Transverse colon (tissue), 4 donors: Measurements from ENCODE around the gene CNTN5. TPM values are rescaled to one million over a fixed set of nuclear protein-coding genes. Genes with fewer than 3 reads are reported as not detected.

Experiments used
- DNase-seq: peaks from one replicate; pipeline ENCODE4 v3.0.0-alpha.2; 2019
- H3K27ac ChIP-seq, 4 donors: fragments of 200-600 bp; sonication (generic); 2 replicates each; pipeline ENCODE4 v1.5.1; 2016 to 2018; ENCODE audit warnings: inconsistent platforms in 4 of 4
- H3K27me3 ChIP-seq: fragments of 200-600 bp; sonication (generic); 2 replicates; pipeline ENCODE4 v1.5.1; 2017; ENCODE audit warnings: inconsistent platforms
- H3K36me3 ChIP-seq, 4 donors: fragments of 200-600 bp; sonication (generic); 2 replicates each; pipeline ENCODE4 v1.5.1; 2017 to 2019; ENCODE audit warnings: inconsistent platforms in 4 of 4
- H3K4me1 ChIP-seq, 4 donors: fragments of 200-600 bp; sonication (generic); 2 replicates each; pipeline ENCODE4 v1.5.1; 2017 to 2020; ENCODE audit warnings: inconsistent platforms in 4 of 4
- H3K4me3 ChIP-seq, 4 donors: fragments of 200-600 bp; sonication (generic); 1 replicate in 1 of 4; 2 replicates in 3 of 4; pipeline versions ENCODE4 v1.5.1 to v1.6.1; 2017 to 2019; ENCODE audit warnings: inconsistent platforms in 4 of 4
- H3K9me3 ChIP-seq, 2 donors: fragments of 200-600 bp; sonication (generic); 2 replicates each; pipeline ENCODE4 v1.5.1; 2017 to 2019; ENCODE audit warnings: inconsistent platforms in 2 of 2
- EP300 ChIP-seq: sonication (generic); formaldehyde crosslinking; IDR thresholded peaks from one replicate; pipeline ENCODE4 v1.6.1; 2017; ENCODE audit warnings: antibody characterized with exemption, low read depth
- POLR2A ChIP-seq: fragments of 450-650 bp; IDR thresholded peaks from one replicate; pipeline ENCODE4 v1.6.1; 2016; ENCODE audit warnings: antibody characterized with exemption, mild to moderate bottlenecking, moderate library complexity
- POLR2AphosphoS5 ChIP-seq, 3 donors: sonication (generic); formaldehyde crosslinking; IDR thresholded peaks; one replicate each; pipeline ENCODE4 v1.6.1; 2016; ENCODE audit warnings: antibody characterized with exemption in 3 of 3
- WGBS, 2 donors: methylation state at CpG; one replicate each; pipeline ENCODE4 v1.1.5; 2018; ENCODE audit warnings: low coverage in 1 of 2; 5-methylcytosine and 5-hydroxymethylcytosine counted together
- in situ Hi-C, 4 donors: fragments of 200-750 bp; cut with MboI; loops; one replicate each; pipeline versions ENCODE4 v1.15.0 to v1.15.1; 2017; ENCODE audit warnings: low sequenced_read_pairs in 3 of 4, low pct_ligation_motif_present in 1 of 4, low pct_unique_long_range_greater_than_20kb in 1 of 4
- intact Hi-C: fragments of 100-400 bp; cut with DNase I; formaldehyde crosslinking; loops from one replicate; pipeline ENCODE4 v1.15.1; 2023; ENCODE audit warnings: low total_unique reads
- total RNA-seq, 4 donors: library from RNA; depleted of rRNA; stranded (reverse); fragments of >200 nt; gene quantifications; one replicate each; pipeline ENCODE4 v1.1.0, GENCODE V29; 2016
- TF ChIP-seq, protein P1 (sequence below), 5 experiments: fragments of 200-600 bp in 3 of 5; fragments of 450-650 bp in 2 of 5; sonication (generic) in 3 of 5; IDR thresholded peaks; 1 replicate in 2 of 5; 2 replicates in 3 of 5; pipeline ENCODE4 v1.5.1; 2016 to 2017; ENCODE audit warnings: antibody characterized with exemption in 5 of 5, inconsistent platforms in 3 of 5, mild to moderate bottlenecking in 2 of 5, moderate library complexity in 1 of 5

Gene CNTN5
- total RNA-seq, 4 donors from 2014 or later, result 0.14 TPM; not detected in 3

DNA sequence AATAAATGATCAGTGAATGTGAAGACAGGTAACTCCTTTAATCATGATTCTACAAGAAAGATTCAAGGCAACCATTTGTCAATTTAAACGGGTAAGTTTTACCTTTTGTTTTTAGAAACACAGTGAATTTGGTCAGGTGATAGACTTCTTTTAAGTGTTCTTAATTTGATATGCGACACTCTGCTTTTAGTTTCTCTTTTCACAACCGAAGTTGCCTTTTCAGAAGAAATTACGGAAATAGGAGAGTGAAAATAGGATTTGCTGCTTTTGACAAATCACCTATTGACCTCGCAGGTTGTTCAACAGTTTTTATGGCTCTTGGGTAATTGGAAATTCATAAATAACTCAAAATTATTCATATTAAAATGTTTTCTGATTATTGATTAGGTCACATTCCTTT, 142.1 kb downstream of the CNTN5 start:
- H3K4me3 ChIP-seq, result no peak overlapping the region
- 76 to 82% methylated on average over 5 of the region's 5 CpGs for WGBS, 2 donors
- no peaks in the 10 kb centered on the region for H3K27me3 ChIP-seq
- intact Hi-C loops, result no loop called here
- H3K9me3 ChIP-seq, result no peaks in the 10 kb centered on the region
- no peak overlapping the region for H3K27ac ChIP-seq
- in situ Hi-C loops, result no loop called here
- H3K36me3 ChIP-seq, result no peaks in the 10 kb centered on the region
- TF ChIP-seq POLR2A (no peak), POLR2AphosphoS5 (IDR thresholded peaks at IDR 0.05) (no peak), EP300 (no peak)
- TF ChIP-seq, protein P1, sequence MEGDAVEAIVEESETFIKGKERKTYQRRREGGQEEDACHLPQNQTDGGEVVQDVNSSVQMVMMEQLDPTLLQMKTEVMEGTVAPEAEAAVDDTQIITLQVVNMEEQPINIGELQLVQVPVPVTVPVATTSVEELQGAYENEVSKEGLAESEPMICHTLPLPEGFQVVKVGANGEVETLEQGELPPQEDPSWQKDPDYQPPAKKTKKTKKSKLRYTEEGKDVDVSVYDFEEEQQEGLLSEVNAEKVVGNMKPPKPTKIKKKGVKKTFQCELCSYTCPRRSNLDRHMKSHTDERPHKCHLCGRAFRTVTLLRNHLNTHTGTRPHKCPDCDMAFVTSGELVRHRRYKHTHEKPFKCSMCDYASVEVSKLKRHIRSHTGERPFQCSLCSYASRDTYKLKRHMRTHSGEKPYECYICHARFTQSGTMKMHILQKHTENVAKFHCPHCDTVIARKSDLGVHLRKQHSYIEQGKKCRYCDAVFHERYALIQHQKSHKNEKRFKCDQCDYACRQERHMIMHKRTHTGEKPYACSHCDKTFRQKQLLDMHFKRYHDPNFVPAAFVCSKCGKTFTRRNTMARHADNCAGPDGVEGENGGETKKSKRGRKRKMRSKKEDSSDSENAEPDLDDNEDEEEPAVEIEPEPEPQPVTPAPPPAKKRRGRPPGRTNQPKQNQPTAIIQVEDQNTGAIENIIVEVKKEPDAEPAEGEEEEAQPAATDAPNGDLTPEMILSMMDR (IDR thresholded peaks at IDR 0.05), result no peak
- DNase-seq, result no peak
- no peaks in the 10 kb centered on the region for H3K4me1 ChIP-seq

DNA sequence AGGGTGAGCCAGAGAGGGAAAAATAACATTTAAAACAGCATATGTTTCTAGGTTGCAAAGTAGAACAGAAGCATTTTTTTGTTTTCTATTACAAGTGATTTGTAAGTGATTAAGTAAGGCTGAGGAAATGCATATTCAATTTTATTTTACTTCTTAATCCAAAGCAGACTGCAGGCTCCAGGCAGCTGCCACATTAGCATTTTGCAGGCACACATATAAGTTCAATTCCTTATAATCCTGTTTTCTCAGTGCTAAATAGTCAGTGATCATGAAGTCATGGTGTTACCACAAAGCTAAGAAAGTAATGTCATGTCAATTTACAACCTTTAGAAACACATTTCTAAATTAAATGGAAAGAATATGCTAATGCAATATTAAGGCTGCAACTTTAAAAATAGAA, 149.8 kb downstream of the CNTN5 start:
- Histone ChIP-seq H3K36me3 (no peaks in the 10 kb centered on the region), H3K27me3 (no peaks in the 10 kb centered on the region), H3K9me3 (no peaks in the 10 kb centered on the region), H3K4me1 (no peaks in the 10 kb centered on the region), H3K27ac (no peak overlapping the region), H3K4me3 (no peak overlapping the region)
- no peak for DNase-seq
- in situ Hi-C loops, result no loop called here
- TF ChIP-seq EP300 (no peak), POLR2A (no peak), POLR2AphosphoS5 (IDR thresholded peaks at IDR 0.05) (no peak)
- TF ChIP-seq, protein P1 (IDR thresholded peaks at IDR 0.05), result no peak
- intact Hi-C loops, result no loop called here

DNA sequence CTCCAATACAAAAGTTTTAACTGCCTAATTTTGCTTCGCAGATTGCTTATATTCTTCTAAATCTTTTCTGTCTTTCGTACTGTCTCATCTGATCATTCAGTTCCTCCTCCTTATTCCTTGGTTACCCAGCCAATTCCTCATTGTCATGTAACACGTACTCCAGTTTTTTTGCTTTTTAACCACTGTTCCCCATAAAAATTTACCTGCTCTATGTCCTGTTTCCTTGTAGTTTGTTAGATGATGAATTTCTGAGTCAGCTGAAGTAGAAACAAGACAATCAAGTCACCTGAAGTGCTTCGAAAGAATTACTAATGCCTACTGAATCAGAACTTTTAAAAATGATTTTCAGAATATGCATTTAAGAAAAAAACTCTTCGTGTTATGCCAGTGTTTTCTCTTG, 150.6 kb downstream of the CNTN5 start:
- H3K27me3 ChIP-seq, result no peaks in the 10 kb centered on the region
- no peak for DNase-seq
- in situ Hi-C loops (no loop called here), intact Hi-C loops (no loop called here)
- no peak overlapping the region for H3K27ac ChIP-seq
- no peak overlapping the region for H3K4me3 ChIP-seq
- 78 to 79% methylated on average over 5 of the region's 5 CpGs for WGBS, 2 donors
- TF ChIP-seq, protein P1 (IDR thresholded peaks at IDR 0.05), result no peak
- TF ChIP-seq POLR2A, result no peak
- no peak for TF ChIP-seq POLR2AphosphoS5 (IDR thresholded peaks at IDR 0.05)
- no peak for TF ChIP-seq EP300
- no peaks in the 10 kb centered on the region for H3K4me1 ChIP-seq
- no peaks in the 10 kb centered on the region for H3K9me3 ChIP-seq
- H3K36me3 ChIP-seq, result no peaks in the 10 kb centered on the region

DNA sequence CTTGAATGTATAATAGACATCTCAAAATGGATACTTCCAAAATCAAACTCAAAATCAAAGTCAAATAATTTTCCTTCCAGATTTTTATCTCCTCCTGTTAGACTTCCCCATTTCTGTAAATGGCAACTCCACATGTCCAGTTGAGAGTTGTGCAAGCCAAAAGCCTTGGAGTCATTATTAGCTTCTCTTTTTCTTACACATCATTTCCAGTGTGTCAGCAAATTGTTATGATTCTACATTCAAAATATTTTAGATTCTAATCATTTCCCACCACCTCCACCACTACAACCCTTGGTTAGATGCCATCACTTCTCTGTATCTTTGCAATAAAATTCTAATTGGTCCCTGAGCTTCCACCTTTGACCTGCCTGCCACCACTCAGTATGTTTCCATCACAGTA, 155.7 kb downstream of the CNTN5 start:
- no peak for DNase-seq
- Histone ChIP-seq H3K36me3 (no peaks in the 10 kb centered on the region), H3K9me3 (no peaks in the 10 kb centered on the region), H3K4me3 (no peak overlapping the region), H3K27me3 (no peaks in the 10 kb centered on the region), H3K27ac (no peak overlapping the region), H3K4me1 (no peaks in the 10 kb centered on the region)
- TF ChIP-seq EP300, result no peak
- TF ChIP-seq, protein P1 (IDR thresholded peaks at IDR 0.05), result no peak
- no peak for TF ChIP-seq POLR2AphosphoS5 (IDR thresholded peaks at IDR 0.05)
- TF ChIP-seq POLR2A, result no peak
- intact Hi-C loops, result no loop called here
- in situ Hi-C loops, result no loop called here
